Caco-2 (cell line): ENCODE data around the gene ELMO1. TPM values are rescaled to one million over a fixed set of nuclear protein-coding genes. Genes with fewer than 3 reads are reported as not detected.

Experiments used
- BruUV-seq: library from RNA; stranded (reverse); fragments of 400-500 nt; replicated peaks from 2 replicates; lab custom pipeline; 2021; lab: Mats Ljungman, UMichigan
- CTCF ChIA-PET: fragments of 300-600 bp; sonication (Branson Sonifier 250); formaldehyde crosslinking; loops from one replicate; lab custom pipeline; 2022; ENCODE audit warnings: antibody characterized with exemption; lab: Charles Lee
- POLR2A ChIA-PET: fragments of 300-600 bp; sonication (Branson Sonifier 250); formaldehyde crosslinking; loops from one replicate; lab custom pipeline; 2022; ENCODE audit warnings: antibody characterized with exemption; lab: Charles Lee
- DNase-seq, 2 experiments: peaks; one replicate each; pipeline versions ENCODE4 v3.0.0 to v3.0.0-alpha.2; 2020 to 2022
- H3K27me3 ChIP-seq: replicated peaks from 2 replicates; pipeline ENCODE4 v1.6.0; 2011; ENCODE audit warnings: low read length; ENCODE audit not compliant: control insufficient read depth, insufficient read depth
- H3K36me3 ChIP-seq: 2 replicates; pipeline ENCODE4 v1.5.1; 2011; ENCODE audit warnings: low read length; ENCODE audit not compliant: control insufficient read depth, insufficient read depth
- H3K4me1 ChIP-seq: fragments of 250-450 bp; sonication (Bioruptor Pico); 2 replicates; pipeline ENCODE4 v1.5.1; 2020; ENCODE audit warnings: mild to moderate bottlenecking
- H3K4me3 ChIP-seq: 2 replicates; pipeline ENCODE4 v1.5.1; 2011; ENCODE audit warnings: low read depth, mild to moderate bottlenecking, control low read depth, low read length
- H3K9me3 ChIP-seq: fragments of 250-450 bp; sonication (Bioruptor Pico); 2 replicates; pipeline ENCODE4 v1.5.1; 2020; ENCODE audit warnings: mild to moderate bottlenecking, moderate library complexity
- H3K27ac Mint-ChIP-seq: one replicate; pipeline ENCODE4 v1.8.0; 2022; ENCODE audit warnings: mixed read lengths; ENCODE audit not compliant: unreplicated experiment
- H3K27me3 Mint-ChIP-seq: one replicate; pipeline ENCODE4 v1.8.0; 2022; ENCODE audit warnings: mixed read lengths; ENCODE audit not compliant: insufficient read depth, unreplicated experiment
- H3K36me3 Mint-ChIP-seq: one replicate; pipeline ENCODE4 v1.8.0; 2022; ENCODE audit warnings: mild to moderate bottlenecking, mixed read lengths; ENCODE audit not compliant: insufficient read depth, unreplicated experiment
- H3K4me1 Mint-ChIP-seq: one replicate; pipeline ENCODE4 v1.8.0; 2022; ENCODE audit warnings: low read depth, mixed read lengths; ENCODE audit not compliant: unreplicated experiment
- H3K4me3 Mint-ChIP-seq: one replicate; pipeline ENCODE4 v1.8.0; 2022; ENCODE audit warnings: mild to moderate bottlenecking, moderate library complexity, mixed read lengths; ENCODE audit not compliant: unreplicated experiment
- H3K9me3 Mint-ChIP-seq: one replicate; pipeline ENCODE4 v1.8.0; 2022; ENCODE audit warnings: mixed read lengths; ENCODE audit not compliant: unreplicated experiment
- CTCF ChIP-seq, 2 experiments: fragments of 200-600 bp in 1 of 2; IDR thresholded peaks; 1 replicate in 1 of 2; 2 replicates in 1 of 2; pipeline versions ENCODE4 v1.5.1 to v1.8.0; 2011 to 2022; ENCODE audit warnings: antibody characterized with exemption in 1 of 2, control low read depth in 1 of 2, inconsistent platforms in 1 of 2, low read depth in 1 of 2, low read length in 1 of 2, mild to moderate bottlenecking in 1 of 2, moderate library complexity in 1 of 2; ENCODE audit not compliant: insufficient read depth in 1 of 2, severe bottlenecking in 1 of 2, unreplicated experiment in 1 of 2
- intact Hi-C: fragments of 100-400 bp; cut with micrococcal nuclease; formaldehyde crosslinking; loops from one replicate; pipeline ENCODE4 v1.10.0; 2022; ENCODE audit not compliant: unreplicated experiment
- total RNA-seq: library from RNA; stranded (reverse); gene quantifications from 2 replicates; pipeline ENCODE4 v1.2.3, GENCODE V29; 2022

Gene ELMO1
- total RNA-seq, 1 experiment from 2014 or later: 0.14 TPM

- Histone ChIP-seq H3K27me3 (no peaks in the 10 kb centered on the region), H3K4me1 (no peaks in the 10 kb centered on the region), H3K4me3 (no peak overlapping the region), H3K36me3 (no peaks in the 10 kb centered on the region), H3K9me3 (no peaks in the 10 kb centered on the region)
- CTCF ChIA-PET: no interaction called here
- intact Hi-C loops: no loop called here
- Mint-ChIP-seq H3K27ac (no peak overlapping the region), H3K27me3 (peaks cover 3% of the 10 kb centered on the region), H3K36me3 (no peaks in the 10 kb centered on the region), H3K4me1 (no peaks in the 10 kb centered on the region), H3K9me3 (peaks cover 12% of the 10 kb centered on the region), H3K4me3 (no peak overlapping the region)
- BruUV-seq: no TSS peak
- POLR2A ChIA-PET: interaction anchor here (0.6 kb wide), 1 partner anchor 29 kb away, joined by 4 read pairs; no protein-coding TSS in a partner anchor
- no peak for DNase-seq
- TF ChIP-seq CTCF (IDR thresholded peaks at IDR 0.05; ENCODE audit: insufficient read depth in 1 of 2, low read depth in 1 of 2, low read length in 1 of 2, severe bottlenecking in 1 of 2, unreplicated experiment in 1 of 2): no peak
These were observed 18.3 kb upstream of the ELMO1 start for GRCh38 chr7:37467002-37467401.

GRCh38 chr7:37462138-37462537 lies 13.5 kb upstream of the ELMO1 start:
- CTCF ChIA-PET: no interaction called here

DNA sequence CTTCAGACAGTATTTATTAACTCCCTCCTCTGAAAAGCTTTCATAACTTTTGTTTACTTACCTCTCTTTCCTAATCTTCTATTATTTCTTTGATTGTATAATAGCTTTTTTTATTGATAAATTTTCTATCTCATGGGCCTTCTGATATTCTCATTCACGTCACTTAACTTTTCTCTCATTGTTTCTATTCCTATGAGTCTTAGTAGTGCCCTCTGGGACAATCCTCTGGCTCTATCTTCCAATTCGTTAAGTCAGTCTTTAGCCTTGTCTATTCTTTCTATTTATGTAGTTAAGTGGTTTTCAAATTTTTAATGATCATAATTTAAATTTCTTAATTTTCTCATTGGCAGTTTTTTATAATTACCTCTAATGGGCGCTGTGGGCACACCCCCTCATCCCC lies 6.4 kb upstream of the ELMO1 start:
- peaks cover 19% of the 10 kb centered on the region for H3K27me3 Mint-ChIP-seq
- no peak for DNase-seq
- no peaks in the 10 kb centered on the region for H3K4me1 Mint-ChIP-seq
- no peak overlapping the region for H3K27ac Mint-ChIP-seq
- CTCF ChIA-PET: no interaction called here
- intact Hi-C loops: no loop called here
- POLR2A ChIA-PET: no interaction called here
- Histone ChIP-seq H3K27me3 (no peaks in the 10 kb centered on the region; the same call in 1 of the 2 replicates), H3K9me3 (no peaks in the 10 kb centered on the region), H3K4me1 (no peaks in the 10 kb centered on the region), H3K4me3 (no peak overlapping the region), H3K36me3 (no peaks in the 10 kb centered on the region)
- TF ChIP-seq CTCF (IDR thresholded peaks at IDR 0.05; ENCODE audit: insufficient read depth in 1 of 2, low read depth in 1 of 2, low read length in 1 of 2, severe bottlenecking in 1 of 2, unreplicated experiment in 1 of 2): no peak
- H3K9me3 Mint-ChIP-seq: no peaks in the 10 kb centered on the region
- BruUV-seq: no TSS peak
- no peaks in the 10 kb centered on the region for H3K36me3 Mint-ChIP-seq
- no peak overlapping the region for H3K4me3 Mint-ChIP-seq

More at GRCh38 chr7:37462138-37462537, 13.5 kb upstream of the ELMO1 start:
- Histone ChIP-seq H3K9me3 (no peaks in the 10 kb centered on the region), H3K4me3 (no peak overlapping the region), H3K4me1 (no peaks in the 10 kb centered on the region), H3K36me3 (no peaks in the 10 kb centered on the region), H3K27me3 (no peaks in the 10 kb centered on the region; the same call in 1 of the 2 replicates)
- H3K4me3 Mint-ChIP-seq: no peak overlapping the region
- H3K36me3 Mint-ChIP-seq: no peaks in the 10 kb centered on the region
- POLR2A ChIA-PET: no interaction called here
- intact Hi-C loops: no loop called here
- no peak for TF ChIP-seq CTCF (IDR thresholded peaks at IDR 0.05; ENCODE audit: insufficient read depth in 1 of 2, low read depth in 1 of 2, low read length in 1 of 2, severe bottlenecking in 1 of 2, unreplicated experiment in 1 of 2)
- no peaks in the 10 kb centered on the region for H3K4me1 Mint-ChIP-seq
- H3K9me3 Mint-ChIP-seq: no peaks in the 10 kb centered on the region
- BruUV-seq: no TSS peak
- H3K27ac Mint-ChIP-seq: no peak overlapping the region
- H3K27me3 Mint-ChIP-seq: peaks cover 16% of the 10 kb centered on the region
- DNase-seq: no peak
